ENCODE data around the gene NUDCD3.

The NUDCD3 gene

DNA sequence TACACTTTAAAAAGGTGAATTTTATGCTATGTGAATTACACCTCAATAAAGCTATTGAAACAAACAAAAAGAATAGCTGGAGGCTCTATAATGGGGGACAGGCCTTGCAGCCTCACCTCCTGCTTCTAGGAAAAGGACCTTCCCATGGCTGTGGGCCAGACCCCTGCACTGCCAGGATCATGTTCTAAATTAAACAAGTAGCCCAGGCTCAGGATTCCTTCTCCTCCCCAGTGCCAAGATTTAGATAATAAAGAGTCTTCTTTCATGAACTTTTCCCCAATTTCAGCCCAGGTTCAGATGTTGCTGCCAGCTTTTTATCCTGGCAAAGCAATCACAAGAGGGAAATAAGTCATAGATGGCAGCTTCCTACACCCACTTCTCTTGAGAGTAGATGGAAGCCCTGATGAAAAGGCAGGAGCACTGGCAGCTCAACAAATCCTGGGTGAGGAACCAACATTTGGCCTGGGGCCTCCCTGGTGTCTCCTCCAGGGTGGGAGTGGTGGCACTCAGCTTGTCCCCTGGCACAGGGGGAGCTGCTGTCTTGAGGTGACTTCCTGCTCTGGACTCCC is 142.8 kb downstream of the NUDCD3 start:
- no peak for DNase-seq

- DNase-seq = no peak
Measured at GRCh38 chr7:44346063-44346462, 144.4 kb downstream of the NUDCD3 start.

DNA sequence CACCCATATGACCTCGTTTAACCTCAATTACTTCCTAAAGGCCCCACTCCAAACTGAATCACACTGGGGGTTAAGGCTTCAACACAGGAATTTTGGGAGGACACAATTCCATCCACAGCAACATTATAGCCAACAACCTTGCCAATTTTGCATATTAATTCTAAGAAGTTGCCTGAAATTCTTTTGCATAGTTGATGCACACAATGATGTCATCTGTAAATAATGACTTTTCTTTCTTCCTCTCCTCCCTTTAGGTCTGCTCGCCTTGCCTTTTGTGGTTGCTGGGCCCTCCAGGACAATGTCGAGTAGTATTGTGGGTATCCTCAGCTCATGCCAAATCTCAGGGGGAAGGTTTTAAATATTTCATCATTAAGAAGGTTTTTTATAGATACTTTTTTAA is 149.1 kb downstream of the NUDCD3 start:
- DNase-seq = no peak

- DNase-seq = no peak
Measured at GRCh38 chr7:44338600-44338999, 151.9 kb downstream of the NUDCD3 start.

- DNase-seq = no peak
Measured at GRCh38 chr7:44336491-44336890, 154.0 kb downstream of the NUDCD3 start.

DNA sequence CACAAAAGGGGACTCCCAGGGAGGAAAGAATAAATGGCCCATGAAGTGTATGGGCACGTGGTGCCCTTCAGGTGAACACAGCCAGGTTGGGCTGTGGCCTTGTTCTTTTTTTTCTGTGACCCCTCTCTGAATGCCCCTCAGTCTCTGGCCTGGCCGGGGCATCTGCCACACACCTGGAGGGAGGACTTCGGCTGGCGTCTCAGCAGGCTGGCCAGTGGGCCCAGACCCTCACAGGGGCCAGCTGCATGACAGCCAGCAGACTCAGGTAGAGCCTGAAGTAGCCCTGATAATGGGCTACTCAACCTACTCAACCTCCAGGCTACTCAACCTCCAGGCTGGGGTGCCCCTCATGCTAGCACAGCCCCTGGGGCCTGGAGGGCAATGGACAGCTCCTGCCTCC is 155.3 kb downstream of the NUDCD3 start:
- no peak for DNase-seq

- no peak for DNase-seq
Measured at GRCh38 chr7:44334734-44335097, 155.7 kb downstream of the NUDCD3 start.

- DNase-seq = no peak
Measured at GRCh38 chr7:44333911-44334733, 156.3 kb downstream of the NUDCD3 start.

DNA sequence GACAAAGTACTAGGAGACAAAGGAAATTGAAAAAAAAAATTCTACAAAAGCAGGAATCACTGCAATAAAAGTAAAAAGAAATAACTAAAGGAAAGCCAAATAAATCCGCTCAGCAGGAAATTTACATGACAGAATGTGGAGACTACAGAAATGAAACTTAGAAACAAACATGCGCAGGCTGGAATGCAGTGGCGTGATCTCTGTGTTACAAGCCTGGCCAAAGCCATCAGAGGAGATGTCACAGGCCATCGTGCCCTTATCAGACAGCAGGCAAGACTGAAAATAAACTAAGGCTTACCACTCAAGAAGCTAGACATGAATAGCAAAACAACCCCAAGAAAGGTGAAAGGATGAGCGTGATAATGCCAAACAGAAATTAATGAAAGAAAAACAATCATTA is 158.8 kb downstream of the NUDCD3 start:
- no peak for DNase-seq

GRCh38 chr7:44330331-44330730 is 160.1 kb downstream of the NUDCD3 start:
- DNase-seq = no peak

GRCh38 chr7:44329888-44330287 is 160.6 kb downstream of the NUDCD3 start:
- DNase-seq = no peak

All from CD4-positive, alpha-beta T cell treated with Interleukin-17A for 4 hours (primary cell).